Measurements from ENCODE around the gene CNKSR3.

DNA sequence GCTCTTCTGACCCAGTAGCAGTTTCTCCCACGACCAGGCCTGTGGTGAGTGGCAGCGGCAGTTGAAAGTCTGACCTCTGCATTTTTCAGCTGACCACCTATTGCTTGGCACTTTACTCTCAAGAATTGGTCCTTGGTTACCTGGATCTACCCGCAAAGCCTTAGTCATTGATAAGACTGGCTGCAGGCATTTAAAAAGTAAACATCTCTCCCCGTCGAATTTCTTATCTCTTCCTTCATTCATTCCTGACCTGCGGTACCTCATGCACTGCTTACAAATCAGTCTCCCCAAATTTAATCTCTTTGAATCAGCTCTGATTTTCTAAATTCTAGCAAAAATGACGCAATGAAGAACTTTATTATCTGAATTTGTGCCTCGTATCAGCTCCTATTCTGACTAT lies 127.7 kb downstream of the CNKSR3 start:
- TF ChIP-seq, protein P1, sequence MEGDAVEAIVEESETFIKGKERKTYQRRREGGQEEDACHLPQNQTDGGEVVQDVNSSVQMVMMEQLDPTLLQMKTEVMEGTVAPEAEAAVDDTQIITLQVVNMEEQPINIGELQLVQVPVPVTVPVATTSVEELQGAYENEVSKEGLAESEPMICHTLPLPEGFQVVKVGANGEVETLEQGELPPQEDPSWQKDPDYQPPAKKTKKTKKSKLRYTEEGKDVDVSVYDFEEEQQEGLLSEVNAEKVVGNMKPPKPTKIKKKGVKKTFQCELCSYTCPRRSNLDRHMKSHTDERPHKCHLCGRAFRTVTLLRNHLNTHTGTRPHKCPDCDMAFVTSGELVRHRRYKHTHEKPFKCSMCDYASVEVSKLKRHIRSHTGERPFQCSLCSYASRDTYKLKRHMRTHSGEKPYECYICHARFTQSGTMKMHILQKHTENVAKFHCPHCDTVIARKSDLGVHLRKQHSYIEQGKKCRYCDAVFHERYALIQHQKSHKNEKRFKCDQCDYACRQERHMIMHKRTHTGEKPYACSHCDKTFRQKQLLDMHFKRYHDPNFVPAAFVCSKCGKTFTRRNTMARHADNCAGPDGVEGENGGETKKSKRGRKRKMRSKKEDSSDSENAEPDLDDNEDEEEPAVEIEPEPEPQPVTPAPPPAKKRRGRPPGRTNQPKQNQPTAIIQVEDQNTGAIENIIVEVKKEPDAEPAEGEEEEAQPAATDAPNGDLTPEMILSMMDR (IDR thresholded peaks at IDR 0.05): no peak
- TF ChIP-seq POLR2AphosphoS5 (IDR thresholded peaks at IDR 0.05) (no peak), POLR2A (IDR thresholded peaks at IDR 0.05) (no peak)

All from suprapubic skin (tissue), 4 donors.